GM23338 (cell line): ENCODE results near the gene DBNL. TPM values are rescaled to one million over a fixed set of nuclear protein-coding genes. Genes with fewer than 3 reads are reported as not detected.

Experiments
- ATAC-seq: fragments of 200-7000 bp; cut with Tn5 transposase; 3 replicates; pipeline ENCODE4 v1.9.1; 2020
- DNase-seq: peaks from one replicate; pipeline ENCODE4 v3.0.0-alpha.2; 2015; ENCODE audit warnings: low spot score
- H2AFZ ChIP-seq: fragments of 200-600 bp; sonication (generic); 2 replicates; pipeline ENCODE4 v1.8.0; 2016; ENCODE audit warnings: antibody characterized with exemption, mild to moderate bottlenecking, moderate library complexity
- H3F3A ChIP-seq: fragments of 200-600 bp; sonication (generic); replicated peaks from 2 replicates; pipeline ENCODE4 v1.8.0; 2017; ENCODE audit warnings: antibody characterized with exemption, mixed run types, low read depth
- H3K27ac ChIP-seq: fragments of 200-600 bp; sonication (generic); 2 replicates; pipeline ENCODE4 v1.6.1; 2016; ENCODE audit warnings: low read depth
- H3K27me3 ChIP-seq: fragments of 200-600 bp; sonication (generic); 2 replicates; pipeline ENCODE4 v1.8.0; 2016; ENCODE audit warnings: mild to moderate bottlenecking, mixed run types, moderate library complexity; ENCODE audit not compliant: insufficient read depth
- H3K36me3 ChIP-seq: fragments of 200-600 bp; sonication (generic); 2 replicates; pipeline ENCODE4 v1.8.0; 2016; ENCODE audit warnings: mild to moderate bottlenecking; ENCODE audit not compliant: insufficient read depth
- H3K4me1 ChIP-seq: fragments of 200-600 bp; sonication (generic); 2 replicates; pipeline ENCODE4 v1.8.0; 2016; ENCODE audit warnings: mild to moderate bottlenecking, moderate library complexity; ENCODE audit not compliant: insufficient read depth
- H3K4me2 ChIP-seq: fragments of 200-600 bp; sonication (generic); 2 replicates; pipeline ENCODE4 v1.7.1; 2017; ENCODE audit warnings: mixed run types
- H3K4me3 ChIP-seq: fragments of 200-600 bp; sonication (generic); 2 replicates; pipeline ENCODE4 v1.6.1; 2016; ENCODE audit warnings: mixed run types
- H3K79me2 ChIP-seq: fragments of 200-600 bp; sonication (generic); replicated peaks from 2 replicates; pipeline ENCODE4 v1.8.0; 2017; ENCODE audit warnings: mild to moderate bottlenecking; ENCODE audit not compliant: insufficient read depth
- H3K9me2 ChIP-seq: fragments of 200-600 bp; sonication (generic); 2 replicates; pipeline ENCODE4 v1.8.0; 2017; ENCODE audit not compliant: insufficient read depth
- H4K20me1 ChIP-seq: fragments of 200-600 bp; sonication (generic); replicated peaks from 2 replicates; pipeline ENCODE4 v1.8.0; 2017; ENCODE audit warnings: mild to moderate bottlenecking; ENCODE audit not compliant: insufficient read depth
- H3K27ac Mint-ChIP-seq: 2 replicates; pipeline ENCODE4 v1.8.0; 2020; ENCODE audit warnings: inconsistent platforms, mild to moderate bottlenecking, moderate library complexity, mixed read lengths
- H3K27me3 Mint-ChIP-seq: 3 replicates; pipeline ENCODE4 v1.8.0; 2022; ENCODE audit warnings: low read depth, mild to moderate bottlenecking, moderate library complexity, mixed read lengths, inconsistent platforms; ENCODE audit not compliant: insufficient read depth, poor library complexity
- H3K36me3 Mint-ChIP-seq: 3 replicates; pipeline ENCODE4 v1.8.0; 2021; ENCODE audit warnings: low read depth, mild to moderate bottlenecking, inconsistent platforms, moderate library complexity, mixed read lengths
- H3K4me1 Mint-ChIP-seq: 3 replicates; pipeline ENCODE4 v1.8.0; 2020; ENCODE audit warnings: mild to moderate bottlenecking, inconsistent platforms, mixed read lengths
- H3K4me3 Mint-ChIP-seq: 3 replicates; pipeline ENCODE4 v1.8.0; 2021; ENCODE audit warnings: moderate library complexity, mild to moderate bottlenecking, inconsistent platforms, mixed read lengths
- H3K9me3 Mint-ChIP-seq: 3 replicates; pipeline ENCODE4 v1.8.0; 2020; ENCODE audit warnings: moderate library complexity, mild to moderate bottlenecking, inconsistent platforms, mixed read lengths
- CREB1 ChIP-seq: fragments of 250-450 bp; sonication (Bioruptor Pico); IDR thresholded peaks from 2 replicates; pipeline ENCODE4 v1.5.0; 2020; ENCODE audit warnings: low read depth, mild to moderate bottlenecking, moderate library complexity
- CTCF ChIP-seq, 2 experiments: fragments of 200-600 bp in 1 of 2; sonication (generic) in 1 of 2; conservative IDR thresholded peaks; 2 replicates each; pipeline versions ENCODE4 v1.5.1 to v1.6.1; 2016 to 2017; ENCODE audit warnings: antibody characterized with exemption in 2 of 2, low read depth in 2 of 2, mild to moderate bottlenecking in 2 of 2, moderate library complexity in 1 of 2
- ETS1 ChIP-seq: IDR thresholded peaks from 2 replicates; pipeline ENCODE4 v1.6.1; 2016; ENCODE audit warnings: antibody characterized with exemption
- EZH2phosphoT487 ChIP-seq: fragments of 200-600 bp; sonication (generic); IDR thresholded peaks from one replicate; pipeline ENCODE4 v1.8.1; 2018; ENCODE audit warnings: antibody characterized with exemption; ENCODE audit not compliant: unreplicated experiment
- JUNB ChIP-seq: IDR thresholded peaks from one replicate; pipeline ENCODE4 v1.6.1; 2016; ENCODE audit warnings: antibody characterized with exemption; ENCODE audit not compliant: unreplicated experiment
- NANOG ChIP-seq: IDR thresholded peaks from 2 replicates; pipeline ENCODE4 v1.6.1; 2016; ENCODE audit warnings: antibody characterized with exemption, borderline replicate concordance
- POLR2AphosphoS5 ChIP-seq: IDR thresholded peaks from 2 replicates; pipeline ENCODE4 v1.6.1; 2016; ENCODE audit warnings: antibody characterized with exemption, low read depth
- REST ChIP-seq: IDR thresholded peaks from one replicate; pipeline ENCODE4 v1.6.1; 2018; ENCODE audit warnings: antibody characterized with exemption; ENCODE audit not compliant: unreplicated experiment
- STAT1 ChIP-seq: IDR thresholded peaks from one replicate; pipeline ENCODE4 v1.6.1; 2016; ENCODE audit warnings: antibody characterized with exemption; ENCODE audit not compliant: unreplicated experiment
- ZNF114 ChIP-seq: fragments of 250-450 bp; sonication (Bioruptor Pico); IDR thresholded peaks from 2 replicates; pipeline ENCODE4 v1.5.0; 2020; ENCODE audit warnings: mild to moderate bottlenecking, moderate library complexity
- ZNF331 ChIP-seq: fragments of 250-450 bp; sonication (Bioruptor Pico); IDR thresholded peaks from 2 replicates; pipeline ENCODE4 v1.5.0; 2020; ENCODE audit warnings: low read depth, mild to moderate bottlenecking, moderate library complexity
- polyA plus RNA-seq: library from polyadenylated mRNA; unstranded; fragments of >200 nt; fragmentation: Nextera tagmentation; extraction: Ambion mirVana; gene quantifications from 2 replicates; pipeline ENCODE4 v1.2.1, GENCODE V29; 2016
- total RNA-seq: library from RNA; depleted of rRNA; stranded (reverse); fragments of >200 nt; shearing (Covaris generic); gene quantifications from 2 replicates; pipeline ENCODE4 v1.2.3, GENCODE V29; 2014

The DBNL gene
- total and polyA plus RNA-seq, 2 experiments from 2014 or later = 18.1 to 49.4 TPM

GRCh38 chr7:44108768-44109750 lies 64.6 kb downstream of the DBNL start:
- Histone ChIP-seq H3K4me2 (no peak overlapping the region), H3K27ac (no peak overlapping the region), H3K9me2 (no peaks in the 10 kb centered on the region), H2AFZ (no peak overlapping the region), H3K27me3 (peaks cover 9% of the 10 kb centered on the region; the same call in 1 of the 2 replicates), H3K79me2 (no peaks in the 10 kb centered on the region; the same call in 1 of the 2 replicates), H3K4me1 (0 out of 2 replicates have a peak, but pooled peaks cover 4% of the 10 kb centered on the region), H3K4me3 (no peak overlapping the region), H4K20me1 (no peaks in the 10 kb centered on the region), H3F3A (0 out of 2 replicates have a peak, but pooled peaks cover 2% of the 10 kb centered on the region), H3K36me3 (no peaks in the 10 kb centered on the region)
- Mint-ChIP-seq H3K27ac (no peak overlapping the region), H3K27me3 (peaks cover 22% of the 10 kb centered on the region), H3K9me3 (no peaks in the 10 kb centered on the region; the same call in 2 of the 3 replicates), H3K36me3 (peaks cover 15% of the 10 kb centered on the region), H3K4me1 (peaks cover 16% of the 10 kb centered on the region), H3K4me3 (no peak overlapping the region)
- peak in 1 of 2 experiments; percentile 17; a peak in 1 of 4 replicates for TF ChIP-seq CTCF (conservative IDR thresholded peaks at IDR 0.05; ENCODE audit: low read depth in 2 of 2)
- no peak for TF ChIP-seq JUNB
- DNase-seq (no peak), ATAC-seq (no peak)

- H3K4me3 Mint-ChIP-seq = no peak overlapping the region
- DNase-seq (no peak), ATAC-seq (no peak)
- H3K4me1 ChIP-seq = 0 out of 2 replicates have a peak, but pooled peaks cover 4% of the 10 kb centered on the region
- H3K27ac Mint-ChIP-seq = no peak overlapping the region
- H4K20me1 ChIP-seq = no peaks in the 10 kb centered on the region; the same call in 1 of the 2 replicates
- H3K79me2 ChIP-seq = no peaks in the 10 kb centered on the region; the same call in 1 of the 2 replicates
- H2AFZ ChIP-seq = no peak overlapping the region
- H3F3A ChIP-seq = 0 out of 2 replicates have a peak, but pooled peaks cover 2% of the 10 kb centered on the region
- H3K27me3 Mint-ChIP-seq = peaks cover 20% of the 10 kb centered on the region
- no peak overlapping the region for H3K4me3 ChIP-seq
- H3K27me3 ChIP-seq = peaks cover 8% of the 10 kb centered on the region; the same call in 1 of the 2 replicates
- no peaks in the 10 kb centered on the region; the same call in 2 of the 3 replicates for H3K9me3 Mint-ChIP-seq
- peaks cover 24% of the 10 kb centered on the region for H3K36me3 Mint-ChIP-seq
- no peaks in the 10 kb centered on the region for H3K9me2 ChIP-seq
- peaks cover 16% of the 10 kb centered on the region for H3K4me1 Mint-ChIP-seq
- no peak overlapping the region for H3K4me2 ChIP-seq
- no peak overlapping the region for H3K27ac ChIP-seq
- H3K36me3 ChIP-seq = no peaks in the 10 kb centered on the region
- no peak for TF ChIP-seq NANOG
- TF ChIP-seq CREB1 (CRISPR knock-in tag) = no peak
- no peak for TF ChIP-seq CTCF (conservative IDR thresholded peaks at IDR 0.05; ENCODE audit: low read depth in 2 of 2)
- no peak for TF ChIP-seq STAT1
- no peak for TF ChIP-seq EZH2phosphoT487
- no peak for TF ChIP-seq POLR2AphosphoS5
- TF ChIP-seq ZNF114 (CRISPR knock-in tag) = no peak
- TF ChIP-seq ETS1 = no peak
- TF ChIP-seq ZNF331 (CRISPR knock-in tag) = no peak
- TF ChIP-seq REST = no peak
These were observed 65.5 kb downstream of the DBNL start for GRCh38 chr7:44109991-44110390.
